Measurements from ENCODE around the gene OLFML2A.

The OLFML2A gene

GRCh38 chr9:124779368-124780059, 2.6 kb downstream of the OLFML2A start:
- no peak for DNase-seq

DNA sequence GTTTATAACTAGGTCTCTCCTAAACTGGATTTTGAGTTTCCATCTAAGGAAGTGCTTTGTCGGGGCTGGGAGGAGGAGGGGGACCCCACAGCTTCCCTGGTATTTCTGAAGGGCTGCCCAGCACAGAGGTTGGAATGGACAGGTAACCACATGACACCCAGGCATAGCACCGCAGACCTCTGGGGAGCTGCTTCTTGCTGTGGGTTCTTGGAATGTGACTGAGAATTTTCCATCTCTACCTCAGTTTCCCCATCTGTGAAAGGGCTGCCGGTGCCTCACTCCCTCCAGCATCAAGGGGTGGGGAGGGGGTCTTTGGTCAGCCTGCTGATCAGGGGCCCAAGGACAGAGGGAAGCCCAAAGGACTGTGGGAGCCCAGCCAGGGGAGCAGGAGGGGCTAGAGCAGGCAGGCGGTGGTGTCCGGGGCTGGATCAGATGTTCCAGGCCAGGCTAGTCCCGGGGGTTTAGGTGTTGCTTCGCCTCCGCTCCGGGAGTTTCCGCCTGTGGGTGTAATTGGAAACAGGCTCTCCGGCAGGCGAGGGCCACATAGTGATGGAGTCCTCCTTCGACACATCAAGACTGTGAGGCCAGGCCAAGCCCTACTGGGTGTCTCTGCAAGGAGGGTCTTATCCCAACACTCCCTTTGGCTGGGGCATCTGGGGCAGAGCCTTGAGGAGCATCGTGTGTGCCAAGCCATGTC, 3.3 kb downstream of the OLFML2A start:
- DNase-seq, result no peak

- DNase-seq, result no peak
These were observed 3.8 kb downstream of the OLFML2A start for GRCh38 chr9:124780757-124781151.

GRCh38 chr9:124781967-124782660, 5.2 kb downstream of the OLFML2A start:
- no peak for DNase-seq

GRCh38 chr9:124782661-124783574, 6.0 kb downstream of the OLFML2A start:
- DNase-seq, result no peak

GRCh38 chr9:124783830-124784229, 6.9 kb downstream of the OLFML2A start:
- DNase-seq, result no peak

DNA sequence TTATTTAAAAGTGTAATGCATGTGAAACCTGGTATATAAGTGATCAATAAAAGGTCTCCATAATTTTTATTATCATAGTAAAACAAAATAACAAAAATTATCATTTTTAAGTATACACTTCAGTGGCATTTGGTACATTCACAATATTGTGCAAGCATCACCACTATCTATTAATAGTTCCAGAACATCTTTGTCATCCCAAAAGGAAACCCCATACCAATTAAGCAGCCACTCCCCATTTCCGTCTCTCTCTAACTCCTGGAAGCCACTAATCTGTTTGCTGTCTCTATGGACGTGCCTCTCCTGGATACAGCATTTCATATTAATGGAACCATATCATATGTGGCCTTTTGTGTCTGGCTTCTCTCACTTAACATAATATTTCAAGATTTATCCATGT, 7.6 kb downstream of the OLFML2A start:
- no peak for DNase-seq

DNA sequence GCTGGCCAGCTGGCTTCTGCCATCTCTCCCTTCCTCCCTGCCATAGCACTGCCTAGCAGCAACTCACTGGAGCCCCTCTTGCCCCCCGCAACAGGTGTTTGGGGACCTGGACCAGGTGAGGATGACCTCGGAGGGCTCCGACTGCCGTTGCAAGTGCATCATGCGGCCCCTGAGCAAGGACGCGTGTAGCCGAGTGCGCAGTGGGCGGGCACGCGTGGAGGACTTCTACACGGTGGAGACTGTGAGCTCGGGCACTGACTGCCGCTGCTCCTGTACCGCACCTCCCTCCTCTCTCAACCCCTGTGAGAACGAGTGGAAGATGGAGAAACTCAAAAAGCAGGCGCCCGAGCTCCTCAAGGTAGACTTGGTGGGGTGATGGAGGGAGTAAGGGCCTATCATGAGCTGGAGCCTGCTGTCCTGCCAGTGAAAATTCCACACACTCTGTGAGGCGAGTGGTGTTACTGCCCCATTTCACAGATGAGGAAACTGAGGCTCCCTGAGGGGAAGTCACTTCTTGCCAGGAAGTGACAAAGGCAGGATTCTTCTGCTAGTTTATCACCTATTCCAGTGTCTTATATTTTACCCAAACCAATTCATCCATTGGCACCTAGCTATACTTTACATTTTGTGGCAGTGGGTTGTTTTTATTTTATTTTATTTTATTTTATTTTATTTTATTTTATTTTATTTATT, 10.1 kb downstream of the OLFML2A start:
- DNase-seq, result no peak

DNA sequence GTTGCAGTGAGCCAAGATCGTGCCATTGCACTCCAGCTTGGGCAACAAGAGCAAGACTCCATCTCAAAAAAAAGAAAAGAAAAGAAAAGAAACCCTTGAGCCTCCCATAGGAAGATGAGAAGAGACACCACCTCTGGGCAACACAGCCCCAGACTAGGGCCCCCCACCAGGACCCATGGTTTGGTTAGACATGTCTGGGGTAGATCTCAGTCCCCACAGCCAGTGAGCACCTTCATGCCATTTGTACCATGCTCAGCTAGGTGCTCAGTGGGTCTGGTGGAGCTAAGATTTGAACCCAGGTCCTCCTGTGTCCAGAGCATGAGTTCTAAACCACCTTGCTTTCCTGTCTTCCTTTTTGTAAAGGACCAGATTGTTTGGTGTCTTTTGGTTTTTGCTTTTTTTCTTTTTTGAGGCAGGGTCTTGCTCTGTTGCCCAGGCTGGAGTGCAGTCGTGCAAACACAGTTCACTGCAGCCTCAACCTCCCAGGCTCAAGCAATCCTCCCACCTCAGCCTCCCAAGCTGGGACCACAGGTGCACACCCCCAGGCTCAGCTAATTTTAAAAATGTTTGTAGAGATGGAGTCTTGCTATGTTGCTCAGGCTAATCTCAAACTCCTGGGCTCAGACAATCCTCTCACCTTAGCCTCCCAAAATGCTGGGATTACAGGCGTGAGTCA, 11.7 kb downstream of the OLFML2A start:
- DNase-seq, result no peak

DNA sequence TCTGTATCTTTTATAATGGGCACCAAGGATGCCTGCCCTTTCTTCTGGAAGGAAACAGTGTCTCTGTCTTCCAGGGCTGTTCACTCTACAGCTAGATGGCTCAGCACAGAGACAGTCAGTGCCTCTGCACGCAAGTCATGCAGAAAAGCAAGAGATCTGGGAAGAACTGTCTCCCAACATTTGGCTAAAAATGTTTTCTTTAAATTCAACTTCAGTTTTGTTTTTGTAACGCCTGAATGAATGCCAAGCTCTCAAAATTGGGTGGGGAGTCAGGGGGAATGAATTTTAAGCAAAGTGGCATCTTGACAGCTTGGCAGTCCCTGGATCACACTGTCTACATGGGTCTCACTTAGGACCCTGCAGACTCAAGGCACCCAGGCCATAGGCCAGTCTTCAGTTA, 12.6 kb downstream of the OLFML2A start:
- no peak for DNase-seq

- no peak for DNase-seq
These were observed 13.4 kb downstream of the OLFML2A start for GRCh38 chr9:124790301-124790700.

- no peak for DNase-seq
These were observed 14.0 kb downstream of the OLFML2A start for GRCh38 chr9:124790801-124791505.

DNA sequence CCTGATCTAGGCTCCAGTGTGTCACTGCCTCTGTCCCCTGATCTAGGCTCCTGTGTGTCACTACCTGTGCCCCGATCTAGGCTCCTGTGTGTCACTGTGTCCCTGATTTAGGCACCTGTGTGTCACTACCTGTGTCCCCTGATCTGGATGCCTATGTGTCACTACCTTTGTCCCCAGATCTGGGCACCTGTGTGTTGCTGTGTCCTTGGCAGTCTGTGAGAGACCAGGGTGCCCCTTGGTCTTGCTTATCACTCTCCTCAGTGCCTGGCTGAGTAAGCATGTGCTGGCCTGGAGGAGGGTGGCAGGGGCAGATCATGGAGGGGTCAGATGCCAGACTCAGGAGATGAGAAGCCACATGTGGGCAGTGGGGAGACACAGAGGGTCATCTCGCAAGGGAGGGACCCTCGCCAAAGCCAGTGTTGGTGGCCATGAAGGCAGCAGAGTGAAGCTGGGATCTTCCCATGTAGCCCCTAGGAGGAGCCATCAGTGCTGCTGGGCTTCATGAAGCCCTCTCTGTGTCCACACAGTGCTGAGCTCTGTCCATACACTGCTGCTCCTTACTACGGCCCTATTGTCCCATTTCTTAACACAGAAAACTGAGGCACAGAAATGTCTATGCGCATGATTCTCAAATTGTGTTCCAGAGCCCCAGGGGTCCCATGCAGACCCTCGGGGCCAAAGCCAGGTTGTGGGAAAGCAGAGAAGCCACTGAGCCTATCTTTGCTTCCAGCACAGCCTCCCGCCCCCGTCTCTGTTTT, 15.5 kb downstream of the OLFML2A start:
- no peak for DNase-seq

GRCh38 chr9:124793015-124793541, 16.1 kb downstream of the OLFML2A start:
- DNase-seq, result no peak

DNA sequence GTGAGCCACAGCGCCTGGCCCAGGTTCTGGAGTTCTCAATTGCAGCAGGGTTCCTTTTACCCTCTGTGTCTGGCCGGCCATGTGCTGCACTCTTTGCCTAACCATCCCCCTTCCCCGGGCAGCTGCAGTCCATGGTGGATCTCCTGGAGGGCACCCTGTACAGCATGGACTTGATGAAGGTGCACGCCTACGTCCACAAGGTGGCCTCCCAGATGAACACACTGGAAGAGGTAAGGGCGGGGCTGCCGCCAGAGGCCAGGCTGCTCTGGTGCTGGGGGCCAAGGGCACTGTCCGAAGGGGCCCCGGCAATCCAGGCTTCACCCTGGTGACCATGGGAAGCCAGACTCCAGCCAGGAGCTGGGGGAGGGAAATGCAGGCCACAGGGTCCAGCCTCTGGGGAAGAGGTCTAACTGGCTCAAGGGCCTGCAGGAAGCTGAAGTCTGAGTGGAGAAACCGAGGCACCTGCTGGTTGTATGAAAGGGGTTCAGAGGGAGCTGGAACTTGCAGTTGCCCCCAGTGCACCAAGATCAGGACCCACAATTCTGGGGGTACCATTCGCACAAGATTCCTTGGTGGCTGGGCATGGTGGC, 18.1 kb downstream of the OLFML2A start:
- no peak for DNase-seq

GRCh38 chr9:124795881-124796431, 19.0 kb downstream of the OLFML2A start:
- no peak for DNase-seq

DNA sequence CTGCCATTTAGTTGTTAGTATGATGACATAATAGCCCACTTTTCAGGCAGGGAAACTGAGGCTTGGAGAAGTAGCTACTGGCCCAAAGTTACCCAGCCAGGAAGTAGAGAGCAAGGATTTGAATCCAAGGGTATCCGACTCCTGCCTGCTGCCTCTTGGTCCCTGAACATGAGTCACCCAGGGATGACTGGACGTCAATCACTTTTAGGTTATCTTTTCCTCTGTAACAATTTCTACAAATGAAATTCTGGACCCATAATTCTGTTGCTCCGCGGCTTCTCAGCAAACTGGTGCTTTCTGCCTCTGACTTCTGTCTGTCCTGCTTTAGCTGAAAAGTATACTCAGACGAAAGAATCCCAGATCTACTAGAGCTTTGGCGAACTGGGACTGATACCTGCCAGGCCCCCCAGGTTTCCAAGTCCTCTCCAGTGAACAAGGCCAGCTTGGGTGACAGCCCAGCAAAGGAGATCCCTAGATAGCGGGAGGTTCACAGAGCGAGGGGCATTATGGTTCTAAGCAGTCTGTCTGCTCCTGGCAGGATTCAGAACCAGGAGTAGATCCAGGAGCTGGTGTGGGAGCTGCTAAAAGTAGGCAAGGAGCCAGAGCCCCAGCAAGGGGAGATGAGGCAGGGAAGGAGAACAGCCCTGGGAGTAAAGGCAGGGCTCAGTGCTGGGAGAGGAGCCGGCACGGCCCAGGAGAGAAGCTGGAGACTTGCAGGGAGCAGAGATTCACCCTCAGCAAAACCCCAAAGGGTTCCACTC, 20.6 kb downstream of the OLFML2A start:
- no peak for DNase-seq

- DNase-seq, result no peak
These were observed 22.5 kb downstream of the OLFML2A start for GRCh38 chr9:124799274-124800006.

Data from NCI-H1092 (cell line).